ENCODE data around the gene KSR1.
"Not testable (repeated sequence)": the region's sequence is repeated elsewhere in the genome, so short reads cannot be mapped to it uniquely, and the experiment has no call there.

KSR1 gene

DNA sequence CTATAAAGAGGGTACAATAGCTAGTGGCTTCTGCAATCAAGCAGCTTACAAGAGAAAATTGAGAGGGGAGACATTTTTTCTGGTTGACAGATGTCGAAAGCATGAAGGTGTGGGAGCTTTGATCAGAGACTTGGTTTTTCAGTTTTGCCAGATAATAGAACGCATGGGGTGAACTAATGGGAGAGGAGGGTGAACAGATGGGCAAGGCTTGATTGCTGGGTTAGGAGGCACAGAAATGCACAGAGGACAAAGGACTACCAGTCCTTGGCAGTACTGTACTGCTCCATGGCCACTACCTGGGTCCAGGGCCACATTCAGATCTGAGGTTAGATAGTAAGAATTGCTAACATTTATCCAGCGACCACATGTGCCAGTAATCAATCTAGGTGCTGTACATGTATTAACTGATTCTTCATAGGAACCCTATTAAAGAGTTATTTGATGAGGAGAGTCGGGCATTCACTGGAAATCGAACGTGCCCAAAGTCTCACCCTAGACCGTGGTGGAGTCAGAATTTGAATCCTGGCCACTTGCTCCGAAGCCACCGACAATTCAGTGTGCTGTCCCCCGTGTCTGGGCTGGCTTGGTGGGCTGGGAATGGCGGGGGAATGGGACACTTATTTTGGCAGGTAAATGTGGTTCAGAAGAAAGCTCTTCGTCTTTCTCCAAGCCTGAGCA is 873 bp upstream of the KSR1 start:
- DNase-seq: no peak

- DNase-seq: no peak
Measured at GRCh38 chr17:27456681-27457359, 572 bp downstream of the KSR1 start.

DNA sequence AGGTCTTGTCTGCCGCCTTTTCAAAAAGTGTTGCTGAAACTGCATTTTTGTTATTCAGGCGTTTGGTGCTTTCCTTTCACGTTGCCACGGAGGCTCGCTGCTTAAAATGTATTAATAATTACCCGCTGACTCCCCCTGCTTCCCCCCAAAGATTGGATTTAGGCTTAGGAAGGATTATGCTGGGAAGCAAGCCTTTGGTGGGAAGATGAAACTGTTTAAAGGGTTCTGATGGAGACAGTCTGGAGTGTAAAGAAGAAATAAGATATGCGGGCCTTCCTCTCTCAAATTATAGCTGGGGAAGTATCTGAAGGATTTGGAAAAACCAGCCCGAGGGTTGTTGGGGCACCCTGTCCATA is 1.1 kb downstream of the KSR1 start:
- DNase-seq: no peak

DNA sequence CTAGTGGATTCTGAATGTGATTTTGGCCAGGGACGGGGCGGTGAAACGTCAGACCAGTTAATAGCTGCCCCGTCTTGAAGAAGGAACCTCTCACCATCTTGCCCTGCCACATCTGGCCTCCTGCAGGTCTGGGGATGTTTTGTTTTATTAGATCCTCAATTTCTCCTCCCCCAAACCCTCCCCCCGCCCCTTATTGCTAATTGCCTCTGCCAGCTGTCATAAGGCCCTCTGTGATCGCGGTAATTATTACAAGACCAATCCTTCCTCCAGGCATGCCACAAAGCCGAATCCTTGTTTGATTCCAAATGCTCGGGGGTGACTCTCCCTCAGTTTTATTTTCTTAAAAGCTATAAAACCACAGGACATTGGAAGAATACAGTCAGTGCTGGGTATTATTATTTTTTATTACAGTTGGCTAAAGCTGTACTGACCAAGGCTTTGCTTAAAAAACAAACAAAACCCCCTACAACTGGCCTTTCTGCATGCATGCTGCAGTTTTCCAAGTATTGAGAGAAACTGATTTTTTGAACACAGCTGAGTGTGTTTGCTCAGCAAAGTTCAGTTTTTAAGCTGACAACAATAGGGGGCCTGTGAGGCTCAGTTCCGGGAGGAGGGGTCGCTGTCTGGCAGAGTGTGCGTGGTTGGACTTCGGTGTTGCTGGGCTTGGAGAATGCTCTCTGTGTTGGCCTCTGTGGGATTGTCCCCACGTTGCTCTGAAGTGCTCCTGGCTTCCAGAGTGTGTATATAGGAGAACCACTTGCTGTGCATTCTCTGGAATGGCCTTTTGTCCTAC is 1.7 kb downstream of the KSR1 start:
- no peak for DNase-seq

- DNase-seq: no peak
Measured at GRCh38 chr17:27458524-27458908, 2.3 kb downstream of the KSR1 start.

GRCh38 chr17:27459433-27459832 is 3.2 kb downstream of the KSR1 start:
- DNase-seq: no peak

- DNase-seq: no peak
Measured at GRCh38 chr17:27460196-27460725, 4.0 kb downstream of the KSR1 start.

DNA sequence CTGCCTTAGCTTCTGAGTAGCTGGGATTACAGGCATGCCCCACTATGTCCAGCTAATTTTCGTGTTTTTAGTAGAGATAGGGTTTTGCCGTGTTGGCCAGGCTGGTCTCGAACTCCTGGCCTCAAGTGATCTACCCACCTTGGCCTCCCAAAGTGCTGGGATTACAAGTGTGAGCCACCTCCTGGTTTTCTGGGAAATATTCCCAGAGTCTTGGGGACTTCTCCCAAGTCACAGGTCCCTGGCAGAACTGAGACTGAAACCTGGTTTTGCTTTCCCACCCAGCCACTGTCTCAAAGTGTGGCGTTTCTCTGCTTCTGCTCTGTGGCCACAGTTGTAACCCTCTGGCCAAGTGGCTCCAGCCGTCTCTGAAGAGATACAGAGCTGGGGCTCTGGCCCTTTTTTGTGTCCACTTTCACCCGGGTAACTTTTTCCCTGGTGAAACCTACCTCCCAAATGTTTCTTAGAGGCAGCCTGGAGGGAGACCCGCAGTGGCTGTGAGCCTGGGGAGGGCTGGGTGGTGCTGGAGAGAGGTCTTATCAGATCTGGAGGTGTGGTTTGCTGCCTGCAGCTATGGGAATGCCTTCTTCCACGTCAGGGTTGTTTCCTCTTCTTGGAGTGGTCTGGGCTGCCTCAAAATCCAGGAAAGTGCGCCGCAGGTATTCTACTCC is 5.1 kb downstream of the KSR1 start:
- no peak for DNase-seq

DNA sequence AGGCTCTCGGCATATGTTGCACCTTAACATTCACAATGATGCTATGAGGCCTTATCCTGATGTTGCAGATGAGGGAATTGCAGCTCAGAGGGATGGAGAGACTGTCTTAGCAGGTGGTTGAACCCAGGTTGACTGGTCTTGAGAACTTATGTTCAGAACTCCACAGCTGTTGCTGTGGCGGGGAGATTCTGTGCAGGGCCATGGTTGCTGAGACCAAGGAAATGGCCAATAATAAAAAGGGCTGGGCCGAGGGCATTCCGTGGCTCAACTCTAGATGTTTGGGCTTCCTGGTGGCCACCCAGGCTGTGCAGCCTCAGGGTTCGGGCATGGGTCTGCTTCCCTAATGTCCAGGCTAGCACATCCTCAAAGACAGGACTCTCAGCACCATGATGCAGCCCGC is 5.9 kb downstream of the KSR1 start:
- no peak for DNase-seq

DNA sequence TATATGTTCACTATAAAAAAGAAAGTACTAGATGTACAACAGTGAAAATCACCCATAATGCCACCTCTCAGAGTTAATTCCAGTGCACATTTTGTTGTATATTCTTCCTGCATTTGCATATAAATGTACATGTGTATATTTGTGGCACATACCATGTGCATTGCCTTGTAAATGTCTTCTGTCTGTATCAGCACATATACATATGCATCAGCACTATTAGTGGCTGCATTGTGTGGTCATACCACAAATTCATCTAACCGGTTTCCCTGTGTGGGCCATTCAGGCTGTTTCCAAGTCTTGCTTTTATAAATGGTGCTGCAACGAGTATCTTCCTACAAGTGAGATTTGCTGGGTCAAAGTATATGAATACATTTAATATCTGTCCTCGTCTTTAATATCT is 6.5 kb downstream of the KSR1 start:
- no peak for DNase-seq

- DNase-seq: no peak
Measured at GRCh38 chr17:27463235-27463677, 7.0 kb downstream of the KSR1 start.

DNA sequence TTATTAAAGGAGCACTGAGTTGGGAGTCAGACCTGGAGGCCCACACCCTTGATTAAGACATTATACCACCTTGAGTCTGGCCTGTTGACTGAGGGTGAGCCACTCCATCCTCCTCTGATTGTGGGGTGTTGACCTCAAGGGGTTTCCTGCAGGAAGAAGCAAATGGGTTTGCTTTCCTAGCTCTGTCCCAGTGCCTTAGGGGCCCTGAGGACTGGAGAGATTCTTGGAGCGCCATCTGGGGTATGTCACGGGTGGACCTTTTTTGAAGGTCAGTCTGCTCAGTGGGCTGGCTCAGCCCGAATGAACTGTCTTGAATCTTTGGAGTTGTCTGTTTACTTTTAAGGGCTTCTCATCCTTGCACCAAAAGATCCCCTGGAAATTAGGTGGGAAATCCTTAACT is 7.8 kb downstream of the KSR1 start:
- not testable (repeated sequence) for DNase-seq

- DNase-seq: no peak
Measured at GRCh38 chr17:27464431-27464830, 8.2 kb downstream of the KSR1 start.

DNA sequence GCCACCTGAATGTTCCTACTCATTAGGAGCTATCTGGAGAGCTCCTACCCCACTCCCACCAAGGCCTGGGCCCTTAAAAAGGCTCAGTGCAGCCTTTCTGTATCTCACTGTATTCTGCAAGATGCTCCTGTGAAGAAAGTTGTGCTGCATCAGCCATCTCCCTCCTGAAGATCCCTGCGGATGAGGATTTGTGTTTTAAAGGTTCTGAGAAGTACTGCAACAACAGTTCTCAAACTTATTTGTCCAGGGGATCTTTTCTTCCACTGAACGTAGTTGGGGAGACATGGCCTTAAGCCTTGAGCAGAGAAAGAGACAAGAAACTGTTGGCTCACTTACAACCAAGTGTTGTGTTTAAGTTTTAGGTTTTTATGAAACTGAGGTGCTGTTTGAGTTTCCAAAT is 9.6 kb downstream of the KSR1 start:
- not testable (repeated sequence) for DNase-seq

DNA sequence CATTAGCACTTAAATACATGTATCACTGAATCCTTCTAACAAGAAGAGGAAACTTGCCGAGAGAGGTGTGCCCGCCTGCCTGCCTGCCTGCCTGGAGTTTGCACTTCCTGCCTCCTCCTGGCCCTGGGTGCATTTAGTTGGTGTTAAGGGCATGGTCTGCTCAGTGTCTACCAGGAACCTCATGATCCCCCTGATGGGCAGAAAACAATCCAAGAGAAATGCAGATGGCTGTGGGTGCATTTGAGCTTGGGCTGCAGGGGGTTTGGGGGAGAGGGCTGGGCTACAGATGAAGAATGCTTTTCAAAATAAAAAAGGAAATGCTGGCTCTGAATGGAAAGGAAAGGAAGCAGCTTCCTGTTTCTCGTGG is 10.1 kb downstream of the KSR1 start:
- no peak for DNase-seq

DNA sequence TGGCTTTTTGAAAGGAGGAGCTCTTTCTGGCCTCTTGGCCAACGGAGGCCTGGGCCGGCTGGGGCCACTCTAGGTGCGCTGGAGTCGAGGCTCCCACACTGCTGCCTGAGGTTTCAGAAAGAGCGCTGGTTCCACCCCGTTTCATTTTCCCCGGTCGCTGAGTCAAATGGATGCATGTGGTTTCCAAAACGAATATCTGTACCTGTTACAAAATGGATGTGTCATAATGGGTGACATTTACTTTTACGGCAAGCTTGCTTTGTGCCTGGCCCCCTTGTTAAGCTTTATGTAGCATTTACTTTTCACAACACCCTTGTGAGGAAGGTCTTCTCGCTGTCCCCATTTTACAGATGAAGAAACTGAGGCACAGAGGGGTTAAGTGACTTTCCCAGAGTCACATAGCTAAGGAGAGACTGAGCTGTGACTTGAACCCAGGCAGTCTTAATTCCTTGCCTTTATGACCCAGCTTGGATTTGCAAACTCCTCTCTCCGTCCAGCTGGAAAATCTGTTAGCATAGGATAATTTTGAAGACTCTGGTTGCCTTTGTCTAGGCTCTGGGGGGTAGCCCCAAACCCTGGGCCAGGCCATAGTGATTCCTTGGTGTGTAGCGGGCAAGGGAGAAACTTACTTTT is 10.6 kb downstream of the KSR1 start:
- DNase-seq: peak; percentile 85

GRCh38 chr17:27469256-27469655 is 13.0 kb downstream of the KSR1 start:
- DNase-seq: peak; percentile 41

DNA sequence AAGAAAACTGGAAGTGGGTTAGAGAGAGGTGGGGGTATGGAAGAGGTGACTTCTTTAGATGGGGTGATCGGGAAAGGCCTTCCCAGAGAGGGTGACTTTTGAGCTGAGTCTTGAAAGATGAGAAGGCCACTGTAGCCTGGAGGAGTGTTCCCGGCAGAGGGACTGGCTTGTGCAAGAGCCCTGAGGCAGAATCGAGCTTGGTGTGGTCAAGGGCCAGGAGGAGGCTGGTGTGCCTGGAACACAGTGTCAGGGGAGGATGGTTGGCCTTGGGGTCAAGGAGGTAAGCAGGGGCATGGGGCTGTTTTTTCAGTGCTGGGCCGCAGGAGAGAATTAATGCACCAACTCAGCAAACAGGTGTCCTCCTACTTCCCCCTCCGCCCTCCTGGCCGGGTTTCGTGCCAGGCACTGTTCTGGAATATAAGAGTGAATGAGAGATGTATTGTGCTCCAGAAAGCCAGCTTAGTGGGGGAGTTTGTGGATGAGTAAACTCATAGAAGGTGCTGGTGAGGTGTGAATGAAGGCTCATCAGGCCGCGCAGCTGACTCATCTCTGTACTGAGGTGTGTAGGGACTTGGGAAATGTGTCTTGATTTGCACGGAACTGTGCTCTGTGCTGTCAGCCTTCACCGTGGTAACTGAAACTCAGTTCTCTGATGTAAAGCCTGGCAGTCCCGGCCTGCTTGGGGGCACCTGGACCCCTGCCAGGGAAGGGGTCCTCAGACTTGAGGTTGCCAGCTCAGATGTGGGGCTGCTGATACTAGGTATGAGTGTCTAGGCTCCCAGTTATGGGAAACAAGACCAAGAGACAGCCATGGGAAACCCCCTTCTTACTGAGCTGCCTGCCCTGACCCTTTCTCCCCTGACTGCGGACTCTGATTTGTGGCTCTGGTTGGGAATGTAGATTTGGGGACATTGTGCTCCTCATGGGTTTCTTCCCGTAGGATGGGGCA is 15.3 kb downstream of the KSR1 start:
- DNase-seq: peak; percentile 94

DNA sequence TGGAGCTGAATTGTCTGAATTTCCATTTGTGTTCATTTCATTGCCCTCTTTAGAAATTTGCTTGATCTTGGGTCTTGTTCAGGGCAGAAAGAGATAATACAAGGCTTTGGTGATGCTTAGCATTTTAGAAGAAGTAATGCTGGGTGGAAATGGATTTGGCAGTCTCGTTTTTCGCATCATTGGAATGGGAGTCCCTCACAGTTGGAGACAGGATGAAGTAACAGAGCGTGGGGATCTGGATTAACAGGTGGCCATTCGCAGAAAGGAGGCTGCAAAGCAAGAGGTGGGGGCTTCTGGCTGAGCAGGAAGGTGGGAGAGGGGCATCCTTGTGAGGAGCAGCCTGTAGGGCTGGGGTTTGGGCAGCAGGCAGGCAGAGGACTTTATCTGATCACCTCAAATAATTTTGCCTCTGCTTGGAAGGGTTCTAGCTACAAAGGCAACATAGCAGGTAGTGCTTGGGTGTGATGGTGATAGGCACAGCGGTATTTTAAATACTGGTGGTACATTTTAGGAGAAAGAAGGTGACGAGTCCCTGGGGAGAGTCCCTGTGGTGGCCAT is 17.0 kb downstream of the KSR1 start:
- no peak for DNase-seq

DNA sequence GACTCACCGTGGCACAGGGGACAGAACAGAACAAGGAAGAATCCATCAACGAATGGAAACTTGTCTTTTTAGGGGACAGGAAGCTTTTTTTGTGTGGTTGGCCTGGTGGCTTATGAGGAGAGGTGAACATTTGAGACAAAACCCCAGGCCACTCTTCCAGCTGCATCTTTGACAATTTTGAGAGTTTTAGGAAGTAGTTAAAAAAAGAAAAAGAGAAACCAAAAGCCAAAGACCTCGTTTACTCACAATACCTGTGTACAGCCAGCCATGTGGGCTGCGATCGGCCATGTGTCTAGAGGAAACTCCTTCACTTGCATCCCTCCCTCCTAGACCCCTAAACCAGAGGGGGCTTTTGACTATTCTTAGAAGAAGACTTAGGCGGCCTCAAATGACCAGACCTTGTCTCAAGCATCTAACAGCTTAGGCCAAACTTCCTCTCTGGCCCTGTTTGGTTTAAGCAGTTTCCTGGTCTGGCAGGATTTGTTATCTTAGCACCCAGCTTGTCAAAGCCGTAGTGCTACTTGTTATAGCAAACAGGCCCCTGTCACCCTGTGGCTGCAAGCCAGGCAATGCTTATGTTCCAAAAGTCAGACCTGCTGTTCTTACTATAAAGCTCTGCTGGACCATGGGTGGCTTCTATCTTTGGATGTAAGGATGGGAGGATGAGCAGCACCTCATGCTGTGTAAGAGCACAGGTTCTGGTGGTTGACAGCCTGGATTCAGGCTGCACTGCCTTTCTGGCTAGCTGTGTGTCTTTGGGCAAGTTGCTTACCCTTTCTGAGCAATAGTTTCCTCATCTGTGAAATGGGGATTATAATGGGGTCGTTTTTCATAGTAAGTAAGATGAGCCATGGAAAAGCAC is 17.7 kb downstream of the KSR1 start:
- DNase-seq: peak; percentile 90

Data from stimulated activated CD4-positive, alpha-beta T cell treated with anti-CD3 and anti-CD28 coated beads, Interleukin-1b, Interleukin-23, amount 100 ng/mL, for 48 hours (primary cell).